Superior temporal gyrus (tissue), 1 donor: ENCODE data around the gene SLC1A2.

ENCODE experiments used
- DNase-seq: peaks from one replicate; pipeline ENCODE4 v3.0.0-alpha.2; 2016; ENCODE audit errors: extremely low spot score

The SLC1A2 gene

DNA sequence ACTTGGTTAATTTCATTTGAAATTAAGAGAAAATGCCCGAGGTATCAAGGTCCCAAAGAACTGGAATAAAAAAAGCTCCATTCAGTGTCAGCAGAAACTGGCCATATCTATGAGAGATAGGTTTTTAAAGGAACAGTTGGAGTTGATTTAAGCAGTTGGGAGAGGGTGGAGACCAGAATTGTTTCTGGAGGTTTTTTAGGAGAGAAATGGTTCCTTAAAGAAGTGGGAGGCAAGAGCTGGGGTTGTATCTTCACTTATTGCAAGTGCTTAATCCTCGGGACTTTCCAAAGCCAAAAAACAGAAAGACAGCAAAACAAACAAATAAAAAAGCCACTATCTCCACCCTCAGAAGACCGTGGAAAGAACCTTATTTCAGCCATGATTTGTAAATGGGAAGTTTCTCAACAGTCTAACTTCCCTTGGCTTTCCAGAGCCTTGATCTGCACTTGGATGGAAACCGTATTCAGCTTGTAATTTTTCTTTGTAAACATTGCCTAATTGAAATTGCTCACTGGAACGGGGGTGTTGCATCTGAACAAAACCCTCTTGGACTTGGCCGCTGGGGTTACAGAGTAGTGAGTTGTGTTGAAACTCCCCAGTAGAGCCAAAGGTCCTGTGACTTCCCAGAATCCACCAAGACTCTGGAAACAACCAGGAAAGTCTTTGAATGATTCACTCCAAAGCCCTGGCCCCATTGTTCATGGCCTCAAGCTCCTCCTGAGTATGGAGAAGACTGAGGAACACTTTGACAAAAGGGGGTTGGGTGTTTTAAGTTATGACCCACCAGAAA, 115.6 kb downstream of the SLC1A2 start:
- DNase-seq: no peak

DNA sequence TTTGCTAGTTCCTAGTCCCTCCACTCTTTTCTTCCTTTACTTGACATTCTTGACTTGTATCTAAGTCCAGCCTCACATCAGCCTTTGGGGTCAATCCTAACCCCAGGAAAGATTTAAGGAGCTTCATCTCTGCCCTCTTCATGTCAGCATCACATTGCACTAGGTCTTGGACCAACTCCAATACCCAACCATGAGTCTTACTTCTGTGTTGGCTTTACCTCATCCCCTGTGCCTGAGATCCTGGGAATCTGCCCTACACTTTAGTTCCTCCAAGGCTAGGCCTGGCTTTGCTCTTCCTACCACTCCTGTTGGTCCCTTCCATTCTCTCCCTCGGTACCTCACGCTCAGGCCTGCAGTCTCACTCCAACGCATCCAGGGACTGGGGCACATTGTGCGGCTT, 117.0 kb downstream of the SLC1A2 start:
- DNase-seq: no peak

DNA sequence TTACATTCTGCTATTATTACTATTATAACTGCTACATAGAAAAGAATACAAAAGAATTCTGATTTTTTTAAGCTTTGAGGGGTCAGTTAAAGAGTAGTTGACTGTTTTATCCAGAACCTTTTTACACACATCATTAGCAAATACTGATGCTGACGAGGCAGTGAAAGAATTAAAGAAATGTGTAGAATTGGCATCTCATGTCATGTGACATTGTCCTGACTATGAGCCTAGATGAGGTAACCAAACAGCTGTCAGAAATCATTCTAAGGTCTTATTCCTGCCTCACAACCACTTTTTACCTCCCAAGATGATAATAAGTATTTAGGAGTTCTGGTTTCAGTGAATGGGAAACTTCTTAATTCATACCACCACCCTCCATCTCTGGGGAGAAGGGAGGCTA, 121.0 kb downstream of the SLC1A2 start:
- no peak for DNase-seq

DNA sequence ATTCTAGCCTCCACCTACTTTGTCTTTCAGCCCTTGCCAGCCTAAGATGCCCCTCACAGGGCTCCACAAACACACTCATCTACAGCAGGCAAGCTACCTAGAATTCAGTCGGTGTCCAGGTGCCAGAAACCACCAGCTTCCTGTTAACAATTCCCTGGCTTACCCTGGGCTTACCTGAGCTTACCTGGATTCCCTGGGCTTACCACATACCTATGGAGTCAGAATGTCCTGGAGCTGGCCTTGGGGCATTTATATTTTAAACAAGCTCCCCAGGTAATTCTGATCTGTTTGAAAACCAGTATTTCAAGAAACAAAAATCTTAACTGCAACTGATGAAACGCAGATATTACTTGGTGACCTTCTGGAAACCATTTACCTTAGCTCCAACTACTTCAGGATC, 123.6 kb downstream of the SLC1A2 start:
- DNase-seq: no peak

DNA sequence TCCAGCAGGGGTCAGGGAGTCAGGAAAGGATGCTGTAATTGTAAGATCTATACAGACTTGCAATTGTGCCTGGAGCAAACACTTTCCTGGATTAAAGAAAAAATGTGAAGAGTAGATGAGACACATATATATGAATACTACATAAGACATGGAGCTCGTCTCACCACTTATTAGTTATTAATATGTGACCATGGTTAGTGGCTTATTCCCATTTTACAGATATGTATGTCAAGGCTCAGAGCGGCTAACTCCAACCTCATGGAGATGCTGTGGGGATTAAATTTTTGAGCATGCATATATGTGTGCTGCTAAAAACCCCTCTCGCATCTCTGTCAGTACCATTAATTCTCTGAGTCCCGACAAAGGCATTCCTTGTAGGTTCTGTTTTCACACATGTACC, 125.7 kb downstream of the SLC1A2 start:
- DNase-seq: no peak

DNA sequence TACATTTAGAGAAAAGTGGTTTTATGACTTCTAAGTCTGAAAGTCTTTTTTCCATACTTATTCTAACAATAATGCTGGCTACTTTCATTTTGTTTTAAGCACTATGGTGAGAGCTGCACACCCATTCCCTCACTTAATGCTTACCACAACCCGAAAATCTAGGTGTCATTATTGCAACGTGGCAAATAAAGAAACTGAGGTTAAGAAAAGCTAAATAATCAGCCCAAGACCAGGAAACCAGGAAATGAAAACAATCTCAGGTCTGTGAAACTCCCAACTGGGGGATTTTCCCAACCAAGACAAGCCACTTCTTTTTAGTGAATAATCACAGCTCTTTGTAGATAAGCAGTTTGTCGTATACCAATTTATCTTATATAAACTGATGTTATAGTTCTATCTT, 126.3 kb downstream of the SLC1A2 start:
- DNase-seq: no peak

DNA sequence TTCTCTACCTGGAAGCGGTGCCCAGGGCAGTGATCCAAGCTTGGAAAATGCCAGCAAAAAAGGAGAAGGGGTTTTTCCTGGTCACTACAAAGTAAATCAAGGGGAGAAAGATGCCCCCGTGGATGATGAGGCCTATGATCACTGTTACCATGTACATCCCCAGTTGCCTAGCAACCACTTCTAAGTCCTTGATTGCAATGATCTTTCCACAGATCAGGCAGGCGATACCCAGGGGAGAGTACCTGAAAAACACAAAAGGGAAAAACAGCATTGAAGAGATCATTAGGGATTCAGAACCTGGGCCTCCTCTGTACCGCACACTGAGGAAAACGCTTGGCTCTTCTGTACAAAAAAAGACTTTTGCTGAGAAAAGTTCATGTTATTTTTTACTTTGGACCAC, 127.1 kb downstream of the SLC1A2 start:
- DNase-seq: no peak

DNA sequence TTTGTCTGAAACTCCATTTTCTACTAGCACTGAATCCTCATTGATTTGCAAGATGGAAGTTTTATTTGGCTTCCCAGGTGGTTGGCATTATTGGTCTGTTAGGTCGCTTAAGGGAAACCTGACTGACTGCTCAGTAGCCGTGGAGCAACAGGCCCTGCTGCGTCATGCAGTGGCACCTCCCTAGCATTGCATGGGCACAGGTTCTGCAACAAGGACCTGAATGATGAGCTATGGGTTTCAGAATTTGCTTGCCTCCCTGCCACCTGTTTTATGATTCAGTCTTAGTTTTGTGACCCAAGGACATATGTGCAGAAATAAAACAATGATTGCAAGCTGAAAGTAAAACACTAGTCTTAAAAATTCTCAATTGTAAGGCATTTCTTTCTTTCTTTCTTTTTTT, 128.5 kb downstream of the SLC1A2 start:
- DNase-seq: no peak

DNA sequence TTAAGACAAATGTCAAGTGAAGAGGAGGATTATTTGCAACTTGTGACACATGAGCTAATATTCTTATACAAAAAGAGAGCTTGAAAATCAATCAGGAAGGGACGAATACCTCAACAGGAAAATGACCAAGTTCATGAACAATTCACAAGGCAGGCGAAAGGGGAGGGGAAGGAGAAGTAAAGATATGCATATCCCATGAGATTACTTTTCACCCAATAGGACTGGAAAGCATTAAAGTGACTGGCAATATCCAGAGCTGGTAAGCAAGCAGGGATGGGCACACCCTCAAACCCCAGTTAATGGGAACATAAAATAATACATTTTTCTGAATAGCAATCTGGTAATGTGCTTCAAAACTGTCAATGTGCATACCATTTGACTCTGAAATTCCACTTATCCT, 129.5 kb downstream of the SLC1A2 start:
- DNase-seq: no peak

DNA sequence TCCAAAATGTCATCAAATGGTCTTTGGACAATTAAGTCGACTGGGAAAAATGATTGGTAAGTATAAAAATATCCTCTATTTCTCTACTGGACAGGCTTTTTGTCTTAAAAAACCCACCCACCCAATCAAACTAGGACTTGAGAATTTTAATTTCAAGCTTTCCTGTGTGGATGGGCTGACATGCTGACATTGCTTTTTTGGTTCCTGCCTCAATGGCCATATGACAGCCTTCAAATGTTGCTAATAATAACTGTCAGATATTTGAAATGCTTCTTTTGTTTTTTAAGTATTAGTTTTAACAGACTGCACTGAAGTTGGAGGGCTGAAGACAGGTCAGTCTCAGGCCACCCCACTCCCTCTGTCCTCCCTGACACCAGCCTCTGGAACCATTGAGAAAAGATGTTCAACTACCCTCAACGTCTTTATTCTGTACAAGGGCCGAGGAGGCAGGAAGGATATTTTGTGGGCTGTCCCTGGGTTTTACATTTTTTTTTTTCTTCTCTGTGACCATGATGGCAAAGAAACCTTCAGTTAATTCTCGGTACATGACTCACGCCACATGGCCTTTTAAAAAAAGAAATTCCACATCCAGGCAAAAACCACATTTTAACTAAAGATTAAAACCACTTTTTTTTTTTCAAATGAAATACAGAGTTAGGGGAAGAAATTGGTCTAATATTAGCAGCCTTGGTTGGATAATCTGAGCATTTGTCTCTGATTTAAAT, 130.4 kb downstream of the SLC1A2 start:
- DNase-seq: no peak

DNA sequence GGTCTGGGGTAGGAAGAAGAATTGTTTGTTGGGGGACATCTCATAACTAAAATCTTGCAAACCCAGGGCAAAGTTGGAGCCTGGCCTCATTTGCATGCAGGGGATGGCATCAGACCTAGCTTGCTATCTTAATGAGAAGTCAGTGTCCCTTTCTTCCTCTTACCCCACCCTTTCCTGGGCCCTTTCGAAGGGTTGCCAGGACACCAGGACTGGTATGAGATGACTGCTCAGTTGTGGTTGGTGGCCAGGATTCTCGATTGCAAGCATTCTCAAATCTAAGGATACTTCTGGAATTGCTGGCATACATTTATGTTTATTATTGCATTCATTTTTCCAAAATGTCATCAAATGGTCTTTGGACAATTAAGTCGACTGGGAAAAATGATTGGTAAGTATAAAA, 131.0 kb downstream of the SLC1A2 start:
- DNase-seq: no peak

DNA sequence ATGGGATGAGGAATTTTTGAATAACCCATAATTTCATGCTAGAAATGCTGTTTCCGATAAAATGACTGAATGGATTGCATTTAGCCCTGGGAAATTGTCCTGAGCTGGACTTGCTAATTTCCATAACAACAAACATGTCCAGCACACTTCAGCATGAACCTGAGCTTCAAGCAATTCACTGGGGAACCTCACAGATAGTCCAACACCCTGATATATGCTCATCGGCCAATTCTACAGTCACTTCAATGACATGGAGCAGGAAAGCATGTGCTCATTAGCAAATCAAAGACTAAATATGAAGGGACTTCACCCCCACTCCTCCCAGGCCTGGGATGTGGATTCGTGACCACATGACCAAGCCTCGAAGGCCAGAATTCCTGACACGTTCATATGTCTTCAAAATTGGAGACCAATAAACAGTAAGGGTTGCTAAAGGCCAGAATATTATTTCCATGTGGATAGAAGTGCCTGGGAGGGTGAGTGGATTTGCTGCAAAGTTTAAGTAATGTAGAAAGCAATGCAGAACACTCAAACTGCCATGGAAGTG, 131.9 kb downstream of the SLC1A2 start:
- DNase-seq: no peak

DNA sequence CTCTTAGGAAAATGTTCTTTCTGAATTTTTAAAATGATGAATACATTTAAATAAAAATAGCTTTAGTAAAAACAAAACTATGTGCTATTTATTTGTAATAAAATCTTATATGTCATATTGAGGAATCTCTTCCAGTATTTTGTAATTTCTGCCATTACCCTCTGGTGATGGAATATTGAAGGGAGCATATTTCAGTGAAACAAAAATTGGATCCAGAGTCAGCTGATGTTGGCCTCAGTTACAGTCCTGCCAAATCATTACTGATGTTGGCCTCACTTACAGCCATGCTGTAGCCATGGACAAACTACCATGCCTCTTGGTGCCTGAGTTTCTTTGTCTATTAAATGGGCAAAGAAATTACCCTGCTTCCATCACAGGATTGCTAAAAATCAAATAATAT, 133.2 kb downstream of the SLC1A2 start:
- no peak for DNase-seq

DNA sequence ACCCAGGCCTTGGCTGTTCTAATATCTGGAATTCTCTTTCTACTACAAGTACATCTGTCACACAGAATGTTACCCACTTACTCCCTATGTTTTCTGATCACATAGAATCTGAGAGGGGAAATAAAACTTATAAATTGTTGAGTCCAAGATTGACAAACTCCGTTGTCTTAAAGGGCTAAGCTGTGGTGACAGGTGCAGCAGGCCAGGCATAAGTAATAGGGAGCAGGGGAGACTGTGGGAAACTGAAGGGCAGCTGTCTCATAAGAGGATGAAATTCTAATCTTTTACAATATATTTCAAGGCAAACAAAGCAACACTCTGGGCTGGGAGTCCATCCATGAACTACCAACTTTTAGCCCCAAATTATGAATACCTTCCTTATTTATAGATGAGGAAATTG, 133.9 kb downstream of the SLC1A2 start:
- DNase-seq: no peak

DNA sequence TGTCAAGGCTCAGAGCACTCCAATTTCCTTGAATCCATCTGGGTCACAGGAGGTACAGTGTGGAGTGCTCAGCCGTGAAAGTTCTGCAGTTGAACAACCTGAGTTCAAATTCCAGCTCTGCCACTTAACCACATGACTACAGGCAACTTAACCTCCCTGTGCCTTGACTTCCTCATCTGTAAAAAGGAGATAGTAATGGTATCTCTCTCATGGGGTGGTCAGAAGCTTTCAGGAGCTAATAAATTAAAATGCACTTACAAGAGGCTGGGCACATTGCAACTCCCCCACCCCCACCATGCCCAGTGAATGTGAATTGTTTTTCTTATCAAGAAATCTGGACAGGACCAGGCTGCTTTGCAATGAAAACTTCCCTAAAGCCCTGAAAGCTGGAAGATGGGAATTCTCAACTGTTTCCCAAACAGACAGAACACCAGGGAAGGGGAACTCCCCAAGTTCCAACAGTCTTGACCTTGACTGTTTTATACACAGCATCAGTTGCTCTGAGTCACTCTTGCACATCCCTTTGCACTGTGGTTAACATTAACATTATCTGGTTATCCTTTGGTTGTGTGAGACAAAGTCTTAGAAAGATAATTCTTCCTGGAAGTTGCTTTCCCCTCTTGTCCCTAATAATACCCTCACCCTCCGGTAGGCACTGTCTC, 137.0 kb downstream of the SLC1A2 start:
- no peak for DNase-seq

DNA sequence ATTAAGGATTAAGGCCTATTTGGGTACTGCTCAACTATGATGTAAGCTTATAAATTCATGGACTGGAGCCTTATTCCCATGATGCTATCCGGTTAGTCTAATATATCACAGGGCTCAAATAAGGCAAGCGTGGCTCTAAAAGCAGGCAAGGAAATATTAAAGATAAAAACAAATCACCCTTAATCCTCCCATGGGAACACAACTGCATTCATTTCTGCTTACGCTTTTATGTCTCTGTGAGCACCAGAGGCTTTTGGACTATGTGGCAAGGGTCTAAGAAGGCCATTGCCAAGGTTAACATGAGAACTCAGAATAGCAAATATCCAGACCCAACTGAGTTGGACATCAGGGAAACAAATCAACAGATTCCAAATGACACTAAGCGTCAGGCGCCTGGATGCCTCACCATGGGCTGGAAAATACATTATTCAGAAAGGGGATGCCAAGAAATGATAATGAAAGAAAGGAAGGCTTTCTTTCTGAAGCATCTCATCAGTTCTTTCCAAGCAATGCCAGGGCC, 138.1 kb downstream of the SLC1A2 start:
- no peak for DNase-seq

DNA sequence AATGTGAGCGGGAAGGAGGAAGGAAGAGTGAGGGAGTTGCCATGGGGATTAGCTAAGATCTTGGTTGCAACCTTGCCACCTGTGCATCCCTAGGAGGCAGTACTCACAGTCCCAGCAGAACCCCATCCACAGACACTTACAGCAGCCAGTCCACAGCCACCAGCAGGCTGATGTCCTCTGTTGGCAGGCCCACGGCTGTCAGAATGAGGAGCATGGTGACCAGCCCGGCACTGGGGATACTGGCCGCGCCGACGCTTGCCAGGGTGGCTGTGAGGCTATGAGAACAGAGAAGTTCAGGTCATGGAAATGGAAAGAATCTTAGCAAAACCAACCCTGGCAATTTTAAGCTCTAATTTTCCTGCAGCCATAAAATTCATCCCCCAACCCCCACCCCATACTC, 138.6 kb downstream of the SLC1A2 start:
- no peak for DNase-seq

DNA sequence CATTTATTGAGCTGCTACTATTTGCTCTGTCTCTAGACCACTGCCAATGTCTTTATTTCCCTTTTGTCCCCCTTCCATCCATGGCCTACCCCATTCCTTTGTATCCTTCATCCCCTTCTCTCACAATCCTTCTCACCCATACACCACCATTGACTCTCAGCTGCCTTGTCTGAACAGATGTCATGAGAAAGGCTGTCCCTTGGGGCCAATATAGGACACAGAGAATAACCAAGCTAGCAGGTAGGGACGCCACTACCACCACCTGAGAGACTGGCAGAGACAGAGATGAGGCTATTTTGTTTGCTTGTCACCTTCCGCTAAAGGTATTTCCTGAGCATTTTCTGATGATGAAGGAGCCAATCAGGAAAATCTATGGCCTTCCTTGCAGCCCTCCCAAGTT, 141.5 kb downstream of the SLC1A2 start:
- DNase-seq: no peak

DNA sequence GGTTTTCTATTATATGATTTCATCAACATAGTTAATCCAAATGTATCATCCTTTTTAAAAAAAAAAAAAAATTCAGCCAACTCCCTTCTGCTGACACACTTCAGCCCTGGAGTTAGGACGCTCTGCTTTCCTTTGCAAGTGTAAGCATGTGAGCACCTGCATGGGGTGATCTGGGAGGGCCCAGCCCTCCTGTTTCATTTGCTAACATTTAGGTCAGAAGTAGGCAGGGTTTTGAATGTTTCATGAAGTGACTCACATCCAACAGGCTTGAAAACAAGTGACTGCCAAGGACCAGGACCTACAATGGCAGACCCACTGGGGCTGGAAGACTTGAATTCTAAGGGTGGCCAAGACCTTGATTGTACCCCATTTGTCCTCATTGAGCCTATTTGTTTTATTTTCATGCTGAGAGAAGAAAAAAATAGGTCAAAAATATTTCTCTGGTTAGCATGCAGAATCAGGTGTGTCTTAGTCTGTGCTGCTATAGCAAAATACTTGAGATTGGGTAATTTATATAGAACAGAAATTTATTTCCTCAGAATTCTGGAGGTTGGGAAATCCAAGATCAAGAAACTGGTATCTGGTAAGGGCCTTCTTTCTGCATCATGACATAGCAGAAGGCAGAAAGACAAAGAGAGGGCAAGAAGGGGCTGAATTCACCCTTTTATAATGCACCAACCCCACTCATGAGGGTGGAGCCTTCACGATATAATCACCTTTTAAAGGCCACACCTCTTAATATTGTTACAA, 142.8 kb downstream of the SLC1A2 start:
- DNase-seq: peak; percentile 46

DNA sequence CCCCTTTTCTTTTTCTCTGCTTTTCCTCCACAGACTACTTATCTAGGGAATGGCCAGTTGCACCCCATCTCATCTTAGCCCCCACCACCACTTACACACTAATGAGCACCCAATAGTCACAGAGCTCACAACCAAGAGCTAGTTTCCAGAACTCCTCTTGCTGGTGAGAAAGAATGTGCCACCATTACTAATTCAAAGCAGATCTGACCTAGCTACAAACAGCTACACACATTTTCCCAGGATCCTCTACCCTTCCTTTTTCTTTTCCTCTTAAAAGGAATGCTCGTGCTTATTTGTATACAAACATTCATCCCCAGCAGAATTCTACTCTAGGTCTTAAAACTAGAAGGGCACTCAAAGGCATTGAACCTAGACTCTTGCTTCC, 143.6 kb downstream of the SLC1A2 start:
- DNase-seq: no peak

DNA sequence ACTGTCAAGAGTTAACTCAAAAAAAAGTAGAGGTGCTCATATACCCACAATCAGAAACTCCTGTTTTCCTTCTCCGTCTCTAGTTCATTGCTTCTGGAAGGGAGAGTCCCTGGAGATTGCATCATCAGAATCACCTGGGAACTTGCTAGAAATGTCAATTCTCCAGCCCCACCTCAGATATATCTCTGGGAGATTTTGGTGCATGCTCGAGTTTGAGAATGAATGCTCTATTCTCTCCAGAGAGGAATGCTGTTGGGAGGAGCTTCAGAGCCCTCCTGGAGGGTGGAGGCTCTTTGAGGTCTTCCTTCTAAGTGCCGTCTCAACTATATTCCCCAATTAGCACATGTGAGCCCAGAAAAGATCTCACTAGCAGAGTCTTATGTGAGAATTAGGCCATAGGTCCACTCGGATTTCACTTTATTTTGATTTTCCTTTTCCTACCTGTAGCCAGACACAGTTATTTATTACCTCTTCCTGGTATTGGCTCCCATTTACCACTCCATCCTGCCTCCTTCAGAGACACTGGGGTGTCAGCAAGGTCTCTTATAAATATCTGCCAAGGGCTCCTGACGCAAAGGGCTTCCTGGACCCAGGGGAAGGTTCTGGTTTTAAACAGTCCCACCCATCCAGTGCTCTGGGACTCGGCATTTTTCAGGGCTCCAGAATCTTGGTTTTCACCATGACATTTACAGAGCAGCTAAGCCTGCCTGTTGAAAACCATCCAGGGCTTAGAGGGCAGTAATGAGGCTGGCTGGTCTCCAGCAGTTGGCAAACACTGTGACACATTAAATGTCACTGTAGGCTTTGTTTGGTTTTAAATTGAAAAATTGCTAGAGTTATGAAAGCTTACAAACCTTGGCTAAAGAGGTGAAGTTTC, 144.2 kb downstream of the SLC1A2 start:
- DNase-seq: peak; percentile 70
